ENCODE data around the gene SGTA. TPM values are rescaled to one million over a fixed set of nuclear protein-coding genes. Genes with fewer than 3 reads are reported as not detected.
A peak's percentile ranks its signal among the peaks of the same experiment; 100 is the strongest.

The SGTA gene
- total RNA-seq, 2 donors from 2014 or later = 73.9 to 81.5 TPM

DNA sequence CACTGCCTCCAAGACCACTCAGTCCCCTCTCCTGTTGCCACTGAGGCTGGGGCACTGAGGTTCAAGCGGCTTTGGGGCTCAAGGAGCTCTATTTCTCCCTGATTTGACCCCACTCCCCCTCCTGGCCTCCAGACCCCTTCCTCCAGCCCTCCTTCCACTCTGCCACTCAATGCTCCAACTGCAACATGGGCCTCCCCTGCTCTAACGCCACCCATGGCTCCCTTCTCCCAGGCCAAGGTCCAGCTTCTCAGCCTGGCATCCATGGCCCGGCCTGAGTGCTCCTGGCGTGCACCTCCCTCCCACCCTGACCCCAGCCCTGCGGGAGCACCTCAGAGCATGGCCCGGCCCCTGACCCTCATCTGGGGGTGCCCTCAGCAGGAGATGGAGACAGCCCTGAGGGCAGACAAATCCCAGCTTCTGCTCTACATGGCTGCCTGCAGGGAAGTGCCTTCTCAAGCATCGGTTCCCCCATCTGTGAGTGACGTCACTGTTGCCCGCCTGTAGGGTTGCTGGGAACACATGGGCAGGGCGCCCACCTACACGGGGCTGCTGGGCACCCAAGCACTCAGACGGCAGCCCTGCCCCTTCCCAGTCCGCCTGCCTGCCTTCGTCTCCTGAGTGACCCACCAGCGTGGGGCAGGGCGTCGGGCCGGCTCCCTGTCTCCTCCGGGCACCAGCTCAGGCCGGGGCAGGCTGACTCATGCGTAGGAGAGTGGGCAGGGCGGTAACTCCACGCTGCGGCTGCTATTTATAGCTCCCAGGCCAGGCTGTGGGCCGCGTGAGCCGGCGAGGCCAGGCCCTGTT, 60.3 kb downstream of the SGTA start:
- TF ChIP-seq, protein P1, sequence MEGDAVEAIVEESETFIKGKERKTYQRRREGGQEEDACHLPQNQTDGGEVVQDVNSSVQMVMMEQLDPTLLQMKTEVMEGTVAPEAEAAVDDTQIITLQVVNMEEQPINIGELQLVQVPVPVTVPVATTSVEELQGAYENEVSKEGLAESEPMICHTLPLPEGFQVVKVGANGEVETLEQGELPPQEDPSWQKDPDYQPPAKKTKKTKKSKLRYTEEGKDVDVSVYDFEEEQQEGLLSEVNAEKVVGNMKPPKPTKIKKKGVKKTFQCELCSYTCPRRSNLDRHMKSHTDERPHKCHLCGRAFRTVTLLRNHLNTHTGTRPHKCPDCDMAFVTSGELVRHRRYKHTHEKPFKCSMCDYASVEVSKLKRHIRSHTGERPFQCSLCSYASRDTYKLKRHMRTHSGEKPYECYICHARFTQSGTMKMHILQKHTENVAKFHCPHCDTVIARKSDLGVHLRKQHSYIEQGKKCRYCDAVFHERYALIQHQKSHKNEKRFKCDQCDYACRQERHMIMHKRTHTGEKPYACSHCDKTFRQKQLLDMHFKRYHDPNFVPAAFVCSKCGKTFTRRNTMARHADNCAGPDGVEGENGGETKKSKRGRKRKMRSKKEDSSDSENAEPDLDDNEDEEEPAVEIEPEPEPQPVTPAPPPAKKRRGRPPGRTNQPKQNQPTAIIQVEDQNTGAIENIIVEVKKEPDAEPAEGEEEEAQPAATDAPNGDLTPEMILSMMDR (conservative IDR thresholded peaks at IDR 0.05) = no peak
- WGBS, 2 experiments (ENCODE audit: insufficient coverage in 1 of 2, insufficient read length in 1 of 2) = 83 to 86% methylated on average over 11 to 28 of the region's 28 CpGs
- Histone ChIP-seq H3K36me3 (ENCODE audit: control insufficient read depth, insufficient read depth, low read length) (no peaks in the 10 kb centered on the region), H3K9me3 (ENCODE audit: control insufficient read depth, low read length) (no peaks in the 10 kb centered on the region), H3K4me1 (ENCODE audit: control insufficient read depth, insufficient read depth, low read length) (no peaks in the 10 kb centered on the region), H3K4me3 (ENCODE audit: low read length) (no peak overlapping the region), H3K9ac (ENCODE audit: extremely low read depth, low read length, poor library complexity, severe bottlenecking) (no peak overlapping the region), H3K27ac (ENCODE audit: low read depth, low read length) (no peak overlapping the region), H3K27me3 (ENCODE audit: control insufficient read depth, insufficient read depth, low read length, poor library complexity, severe bottlenecking) (peaks cover 10% of the 10 kb centered on the region)
- Mint-ChIP-seq H3K27me3 (ENCODE audit: insufficient read depth) (peaks cover 24% of the 10 kb centered on the region), H3K36me3 (ENCODE audit: low read depth) (no peaks in the 10 kb centered on the region), H3K27ac (no peak overlapping the region), H3K9me3 (no peaks in the 10 kb centered on the region), H3K4me1 (peaks cover 4% of the 10 kb centered on the region), H3K4me3 (peak overlapping the region; percentile 66)
- DNase-seq = no peak

DNA sequence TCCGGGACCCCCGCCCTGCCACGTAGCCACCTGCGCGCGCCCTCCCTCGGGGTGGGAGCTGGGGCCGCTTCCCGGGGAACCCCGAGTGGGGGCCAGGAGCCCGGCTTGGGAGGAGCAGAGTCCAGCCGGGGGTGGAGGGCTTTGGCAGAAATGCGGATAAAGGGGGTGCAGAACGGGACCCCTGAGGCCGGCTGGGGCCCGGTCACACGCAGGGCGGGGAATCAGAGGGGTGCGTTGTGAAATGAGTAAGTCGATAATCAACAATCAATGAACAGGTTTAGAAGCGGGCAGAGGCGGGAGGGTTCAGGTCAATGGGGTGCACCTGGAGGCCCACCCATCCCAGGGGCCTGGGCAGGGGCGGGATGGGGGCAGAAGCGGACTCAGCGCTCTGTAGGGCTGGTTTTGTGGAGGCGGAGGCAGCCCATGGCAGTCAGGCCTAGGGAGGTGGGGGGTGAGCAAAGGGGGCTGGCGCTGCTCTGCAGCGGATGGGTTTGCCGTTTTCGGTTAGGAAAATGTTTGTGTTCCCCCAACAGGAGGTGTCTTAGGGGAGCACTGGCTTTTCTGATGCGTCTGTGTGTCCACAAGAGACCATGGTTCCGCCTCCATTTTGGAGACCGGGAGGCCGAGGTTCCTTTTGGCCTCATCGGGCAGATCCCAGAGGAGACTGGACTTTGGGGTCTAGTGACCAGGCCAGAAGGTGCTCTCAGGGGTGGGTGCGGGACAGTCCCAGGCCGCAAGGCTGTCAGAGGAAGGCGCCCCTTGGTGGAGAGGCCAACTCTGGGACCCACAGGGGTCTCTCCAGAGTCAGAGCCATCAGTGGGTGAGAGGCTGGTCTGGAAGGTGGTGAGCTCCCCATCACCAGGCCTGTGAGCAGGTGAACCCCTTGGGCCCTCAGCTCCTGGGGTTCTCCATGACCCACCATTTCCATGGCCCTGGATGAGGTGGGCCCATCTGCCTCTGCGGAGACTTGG, 61.2 kb downstream of the SGTA start:
- Histone ChIP-seq H3K27ac (ENCODE audit: low read depth, low read length) (no peak overlapping the region), H3K27me3 (ENCODE audit: control insufficient read depth, insufficient read depth, low read length, poor library complexity, severe bottlenecking) (peaks cover 10% of the 10 kb centered on the region), H3K9me3 (ENCODE audit: control insufficient read depth, low read length) (no peaks in the 10 kb centered on the region), H3K4me1 (ENCODE audit: control insufficient read depth, insufficient read depth, low read length) (no peaks in the 10 kb centered on the region), H3K9ac (ENCODE audit: extremely low read depth, low read length, poor library complexity, severe bottlenecking) (no peak overlapping the region), H3K4me3 (ENCODE audit: low read length) (peak overlapping the region; percentile 64), H3K36me3 (ENCODE audit: control insufficient read depth, insufficient read depth, low read length) (no peaks in the 10 kb centered on the region)
- WGBS, 2 experiments (ENCODE audit: insufficient coverage in 1 of 2, insufficient read length in 1 of 2) = 37 to 38% methylated on average over 19 to 39 of the region's 39 CpGs
- H3K27me3 Mint-ChIP-seq (ENCODE audit: insufficient read depth) = peaks cover 18% of the 10 kb centered on the region
- DNase-seq = no peak
- H3K36me3 Mint-ChIP-seq (ENCODE audit: low read depth) = no peaks in the 10 kb centered on the region
- TF ChIP-seq, protein P1 (conservative IDR thresholded peaks at IDR 0.05) = no peak
- no peak overlapping the region for H3K27ac Mint-ChIP-seq
- H3K4me1 Mint-ChIP-seq = peaks cover 4% of the 10 kb centered on the region
- H3K9me3 Mint-ChIP-seq = no peaks in the 10 kb centered on the region
- peak overlapping the region; percentile 66 for H3K4me3 Mint-ChIP-seq

DNA sequence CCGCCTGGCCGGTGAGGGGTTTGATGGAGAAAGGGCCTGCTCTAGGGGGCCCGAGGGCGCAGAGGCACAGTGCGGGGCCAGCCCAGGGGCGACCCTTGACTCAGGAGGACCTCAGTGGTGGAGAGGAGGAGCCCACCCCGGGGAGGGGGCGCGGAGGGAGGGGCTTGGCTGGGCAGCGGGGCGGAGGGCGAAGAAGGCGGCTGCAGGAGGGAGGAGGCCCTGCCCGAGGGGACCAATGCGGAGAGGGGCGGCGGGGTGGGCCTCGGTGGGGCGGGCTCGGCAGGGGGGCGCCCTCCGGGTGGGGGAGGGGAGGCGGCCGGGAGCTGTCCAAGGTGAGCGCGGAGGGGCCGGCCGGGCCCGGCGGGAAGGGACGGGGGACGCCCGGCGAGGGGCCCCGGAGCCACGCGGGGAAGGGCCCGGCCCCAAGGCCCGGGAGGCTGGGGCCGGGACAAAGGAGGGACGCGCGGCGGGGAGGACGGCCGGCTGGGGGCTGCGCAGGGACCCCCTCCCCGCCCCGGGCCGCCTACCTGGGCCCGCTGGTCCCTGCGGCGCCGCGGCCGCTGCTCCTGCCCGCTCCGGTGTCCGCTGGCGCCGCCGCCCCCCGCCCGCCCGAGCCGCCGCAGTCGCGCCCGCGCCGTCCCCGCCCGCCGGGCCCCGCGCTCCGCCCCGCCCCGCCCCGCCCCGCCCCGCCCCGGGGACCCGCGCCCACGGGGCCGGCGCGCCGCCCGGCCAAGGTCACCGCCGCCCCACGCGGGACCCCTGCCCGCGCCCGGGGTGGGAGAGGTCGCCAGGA, 62.1 kb downstream of the SGTA start, which contains the start of gene DIRAS1:
TSS of gene DIRAS1 (minus strand) at position 596 of the 793 bp plus-strand sequence. CDS start 3,566 bp downstream, outside the sequence.
- no peak within 1 kb of the TSS for H3K27ac Mint-ChIP-seq
- peak; percentile 88 for DNase-seq
- H3K9ac ChIP-seq (ENCODE audit: extremely low read depth, low read length, poor library complexity, severe bottlenecking) = peak within 1 kb of the TSS; percentile 11
- WGBS, 2 experiments (ENCODE audit: insufficient coverage in 1 of 2, insufficient read length in 1 of 2) = 0% methylated on average over 20 to 94 of the region's 100 CpGs
- peak within 1 kb of the TSS; percentile 66 for H3K4me3 Mint-ChIP-seq
- TF ChIP-seq, protein P1 (conservative IDR thresholded peaks at IDR 0.05) = no peak
- peak within 1 kb of the TSS; percentile 64 for H3K4me3 ChIP-seq (ENCODE audit: low read length)
- H3K27me3 Mint-ChIP-seq (ENCODE audit: insufficient read depth) = peaks cover 15% of the 10 kb centered on the region
- H3K9me3 ChIP-seq (ENCODE audit: control insufficient read depth, low read length) = no peaks in the 10 kb centered on the region
- peaks cover 10% of the 10 kb centered on the region for H3K27me3 ChIP-seq (ENCODE audit: control insufficient read depth, insufficient read depth, low read length, poor library complexity, severe bottlenecking)
- peaks cover 3% of the 10 kb centered on the region for H3K36me3 Mint-ChIP-seq (ENCODE audit: low read depth)
- H3K4me1 ChIP-seq (ENCODE audit: control insufficient read depth, insufficient read depth, low read length) = no peaks in the 10 kb centered on the region
- H3K4me1 Mint-ChIP-seq = peaks cover 4% of the 10 kb centered on the region
- H3K27ac ChIP-seq (ENCODE audit: low read depth, low read length) = no peak within 1 kb of the TSS
- H3K36me3 ChIP-seq (ENCODE audit: control insufficient read depth, insufficient read depth, low read length) = no peaks in the 10 kb centered on the region
- H3K9me3 Mint-ChIP-seq = peaks cover under 1% of the 10 kb centered on the region
